Activated naive CD4-positive, alpha-beta T cell treated with anti-CD3 and anti-CD28 coated beads, Interleukin-2, amount 50 U/mL, for 72 hours (primary cell): ENCODE measurements around the gene SEMA6A. TPM values are rescaled to one million over a fixed set of nuclear protein-coding genes. Genes with fewer than 3 reads are reported as not detected.

Source experiments
- ATAC-seq, 2 donors: fragments of 150-1000 bp; cut with Tn5 transposase; 2 replicates each; pipeline ENCODE4 v1.10.0; 2021; ENCODE audit warnings: mild to moderate bottlenecking in 2 of 2, moderate library complexity in 2 of 2
- DNase-seq, 2 donors: peaks; one replicate each; pipeline ENCODE4 v3.0.0; 2021 to 2022; ENCODE audit warnings: low spot score in 2 of 2
- H3K27ac Mint-ChIP-seq, 2 donors: one replicate each; pipeline ENCODE4 v1.8.0; 2022; ENCODE audit warnings: mild to moderate bottlenecking in 2 of 2, mixed read lengths in 2 of 2
- H3K36me3 Mint-ChIP-seq, 2 donors: one replicate each; pipeline ENCODE4 v1.8.0; 2022; ENCODE audit warnings: mixed read lengths in 2 of 2
- H3K9me3 Mint-ChIP-seq, 2 donors: one replicate each; pipeline ENCODE4 v1.8.0; 2022; ENCODE audit warnings: mixed read lengths in 2 of 2
- total RNA-seq, 2 donors: library from RNA; stranded (reverse); gene quantifications; one replicate each; pipeline ENCODE4 v1.2.3, GENCODE V29; 2022

The SEMA6A gene, protein sequence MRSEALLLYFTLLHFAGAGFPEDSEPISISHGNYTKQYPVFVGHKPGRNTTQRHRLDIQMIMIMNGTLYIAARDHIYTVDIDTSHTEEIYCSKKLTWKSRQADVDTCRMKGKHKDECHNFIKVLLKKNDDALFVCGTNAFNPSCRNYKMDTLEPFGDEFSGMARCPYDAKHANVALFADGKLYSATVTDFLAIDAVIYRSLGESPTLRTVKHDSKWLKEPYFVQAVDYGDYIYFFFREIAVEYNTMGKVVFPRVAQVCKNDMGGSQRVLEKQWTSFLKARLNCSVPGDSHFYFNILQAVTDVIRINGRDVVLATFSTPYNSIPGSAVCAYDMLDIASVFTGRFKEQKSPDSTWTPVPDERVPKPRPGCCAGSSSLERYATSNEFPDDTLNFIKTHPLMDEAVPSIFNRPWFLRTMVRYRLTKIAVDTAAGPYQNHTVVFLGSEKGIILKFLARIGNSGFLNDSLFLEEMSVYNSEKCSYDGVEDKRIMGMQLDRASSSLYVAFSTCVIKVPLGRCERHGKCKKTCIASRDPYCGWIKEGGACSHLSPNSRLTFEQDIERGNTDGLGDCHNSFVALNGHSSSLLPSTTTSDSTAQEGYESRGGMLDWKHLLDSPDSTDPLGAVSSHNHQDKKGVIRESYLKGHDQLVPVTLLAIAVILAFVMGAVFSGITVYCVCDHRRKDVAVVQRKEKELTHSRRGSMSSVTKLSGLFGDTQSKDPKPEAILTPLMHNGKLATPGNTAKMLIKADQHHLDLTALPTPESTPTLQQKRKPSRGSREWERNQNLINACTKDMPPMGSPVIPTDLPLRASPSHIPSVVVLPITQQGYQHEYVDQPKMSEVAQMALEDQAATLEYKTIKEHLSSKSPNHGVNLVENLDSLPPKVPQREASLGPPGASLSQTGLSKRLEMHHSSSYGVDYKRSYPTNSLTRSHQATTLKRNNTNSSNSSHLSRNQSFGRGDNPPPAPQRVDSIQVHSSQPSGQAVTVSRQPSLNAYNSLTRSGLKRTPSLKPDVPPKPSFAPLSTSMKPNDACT
- under 1 TPM in 1 of 2 donors, not detected in 1; 0.18 TPM for total RNA-seq

DNA sequence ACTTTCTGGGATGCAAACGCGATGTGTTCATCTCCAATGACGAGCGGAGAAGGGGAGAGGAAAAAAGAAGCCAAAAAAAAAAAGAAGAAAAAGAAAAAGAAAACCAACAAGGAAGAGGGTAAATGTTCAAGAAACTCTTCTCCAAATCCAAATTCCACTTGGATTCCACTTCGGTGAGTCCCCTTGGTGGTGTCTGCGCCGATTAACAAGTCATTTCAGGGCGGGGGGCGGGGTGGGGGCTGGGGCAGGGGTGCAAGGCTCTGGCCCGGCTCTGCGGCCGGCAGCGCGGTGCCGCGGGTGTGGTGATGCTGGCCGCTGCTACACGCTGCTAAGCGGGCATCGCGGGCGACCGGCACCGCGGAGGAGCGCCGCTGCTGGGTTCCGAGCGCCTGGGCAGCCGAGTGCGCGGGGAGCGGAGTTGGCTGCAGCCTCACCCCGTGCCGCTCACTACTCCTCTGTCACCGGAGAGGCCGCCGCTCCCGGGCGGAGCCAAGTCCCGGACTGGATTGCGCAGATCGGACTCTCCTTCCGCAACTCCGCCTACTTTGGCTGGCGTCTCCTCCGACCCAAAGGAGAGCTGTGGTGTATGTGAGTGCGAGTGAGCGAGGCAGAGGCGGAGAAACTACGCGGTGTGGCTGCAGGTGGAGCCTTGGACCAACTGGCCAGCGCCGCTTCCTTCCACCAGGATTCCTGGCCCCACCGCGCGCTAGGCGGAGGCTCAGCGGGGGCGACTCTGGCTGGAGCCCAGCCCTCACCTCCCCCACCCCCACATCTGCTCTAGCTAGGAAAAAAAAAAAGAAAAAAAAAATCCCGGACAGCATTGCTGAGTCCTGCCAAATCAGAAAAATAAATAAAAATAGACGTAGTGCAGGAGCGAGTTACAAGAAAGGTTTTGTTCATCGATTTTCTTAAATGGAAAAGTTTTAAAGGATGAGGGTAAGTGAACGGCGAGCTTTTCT, at the start of gene SEMA6A:
Gene SEMA6A (minus strand): TSS at position 457 of the 959 bp plus-strand sequence. CDS start 69,879 bp downstream, outside the sequence.
- peak in 1 of 2 donors; percentile 80 for DNase-seq
- Mint-ChIP-seq H3K27ac (peak within 1 kb of the TSS in 1 of 2 donors; percentile 73), H3K36me3 (peaks cover 0 to 19% of the 10 kb centered on the region in 2 donors), H3K9me3 (no peaks in the 10 kb centered on the region)
- ATAC-seq = peak; percentile 27 to 80

DNA sequence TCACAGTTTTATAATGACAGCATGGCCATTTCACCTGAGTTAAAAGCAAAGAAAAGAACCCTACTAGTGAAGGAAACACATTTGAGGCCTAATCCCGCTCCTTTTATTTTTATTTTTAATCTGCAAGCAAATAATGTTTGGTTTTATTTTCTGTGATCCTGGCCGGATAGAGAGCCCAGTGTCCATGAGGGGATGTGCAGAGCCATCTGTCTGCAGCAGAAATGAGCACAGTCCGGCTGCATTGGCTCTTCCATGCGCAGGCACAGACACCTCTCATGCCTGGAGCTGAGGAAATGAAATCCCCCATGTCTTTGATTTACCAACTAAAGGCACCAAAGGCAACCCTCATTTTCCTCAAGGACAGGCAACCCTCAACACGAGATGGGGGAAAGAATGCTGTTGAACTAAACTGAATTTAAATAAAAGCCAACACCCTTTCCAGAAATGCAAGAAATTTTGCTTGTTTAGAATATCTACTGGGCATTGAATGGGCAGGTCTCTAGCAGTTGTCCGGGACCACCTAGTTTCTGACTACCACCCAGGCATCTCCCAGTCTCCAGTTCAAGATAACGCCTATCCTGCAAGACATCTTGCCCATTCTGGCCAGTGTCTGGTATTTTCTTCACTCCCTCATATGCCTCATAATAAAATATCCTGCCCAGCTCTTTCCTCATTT, 47.9 kb upstream of the SEMA6A start:
- DNase-seq (no peak), ATAC-seq (no peak)
- no peaks in the 10 kb centered on the region for H3K9me3 Mint-ChIP-seq
- H3K36me3 Mint-ChIP-seq = no peaks in the 10 kb centered on the region
- no peak overlapping the region for H3K27ac Mint-ChIP-seq

DNA sequence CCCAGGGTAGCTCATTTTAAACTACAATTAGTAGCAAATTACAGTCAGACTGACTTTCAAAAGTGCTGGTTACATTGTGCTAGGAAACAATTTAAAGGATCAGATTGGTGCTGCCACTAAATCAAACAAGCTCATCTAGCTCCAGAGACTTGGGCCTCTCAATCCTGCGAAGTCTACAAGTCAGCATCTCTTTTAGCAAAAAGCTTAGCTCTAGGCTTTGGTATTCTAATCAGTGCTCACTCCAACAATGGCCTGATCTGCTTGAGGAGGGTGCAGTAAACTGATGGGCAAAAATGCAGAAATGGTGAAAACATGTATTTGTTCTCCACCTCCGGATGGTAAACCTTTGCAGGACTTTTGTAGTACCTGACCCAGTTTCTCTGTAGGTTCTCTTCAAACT, 47.0 kb upstream of the SEMA6A start:
- DNase-seq = no peak
- Mint-ChIP-seq H3K27ac (no peak overlapping the region), H3K9me3 (no peaks in the 10 kb centered on the region), H3K36me3 (no peaks in the 10 kb centered on the region)
- no peak for ATAC-seq

DNA sequence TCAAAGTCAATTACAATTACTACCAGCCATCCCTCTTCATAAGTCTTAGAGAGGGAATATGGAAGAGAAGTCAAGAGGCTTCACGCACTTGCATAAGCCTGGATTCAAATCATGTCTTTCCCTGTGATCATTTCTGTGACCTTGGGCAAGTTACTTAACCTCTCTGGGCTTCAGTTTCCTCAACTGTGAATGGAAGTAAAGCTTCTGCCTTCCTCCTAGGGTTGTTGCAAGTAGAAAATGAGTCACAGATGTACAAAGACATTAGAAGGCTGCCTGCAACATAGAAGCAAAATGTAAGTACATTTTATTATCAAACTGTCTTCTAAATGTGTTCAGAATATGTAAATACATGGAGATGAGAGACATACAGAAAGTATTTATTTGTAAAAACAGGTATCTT, 42.3 kb upstream of the SEMA6A start:
- no peak for DNase-seq
- ATAC-seq = no peak

DNA sequence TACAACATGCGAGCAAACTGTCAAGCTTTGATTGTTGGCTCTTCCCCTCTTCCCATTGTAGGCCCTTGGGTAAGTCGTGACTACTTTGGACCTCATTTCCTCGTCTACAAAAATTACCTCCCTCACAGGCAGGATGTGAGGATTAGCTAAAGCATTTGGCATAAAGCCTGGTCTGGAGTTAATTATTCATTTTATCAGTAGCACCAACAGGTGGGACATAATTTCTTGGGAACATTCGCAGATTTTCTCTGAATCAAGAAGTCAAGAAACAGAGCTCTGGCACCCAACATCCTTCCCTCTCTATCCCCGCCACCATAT, 39.9 kb upstream of the SEMA6A start:
- no peaks in the 10 kb centered on the region for H3K36me3 Mint-ChIP-seq
- no peak overlapping the region for H3K27ac Mint-ChIP-seq
- DNase-seq = no peak
- ATAC-seq = no peak
- no peaks in the 10 kb centered on the region for H3K9me3 Mint-ChIP-seq

More for the DNA sequence above, 42.3 kb upstream of the SEMA6A start:
- Mint-ChIP-seq H3K36me3 (no peaks in the 10 kb centered on the region), H3K27ac (no peak overlapping the region), H3K9me3 (no peaks in the 10 kb centered on the region)

DNA sequence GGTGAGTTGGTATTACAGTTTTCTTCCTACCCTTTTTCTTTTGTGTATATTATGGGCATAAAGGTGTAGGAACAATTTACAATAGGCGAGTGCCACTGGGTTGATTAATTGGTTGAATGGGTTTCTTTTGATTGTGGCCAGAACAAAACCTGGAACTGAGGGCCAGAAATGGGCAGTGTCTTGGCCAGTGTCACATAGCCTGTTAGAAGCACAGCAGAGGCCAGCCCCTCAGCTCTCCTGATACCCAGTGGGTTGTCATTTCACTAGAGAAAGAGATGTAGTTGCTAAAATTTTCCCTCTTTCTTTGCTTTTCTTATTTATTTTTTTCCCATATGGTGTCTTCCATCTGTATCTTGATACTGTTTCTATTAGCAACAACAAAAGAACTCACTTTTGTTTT, 38.8 kb upstream of the SEMA6A start:
- ATAC-seq (no peak), DNase-seq (no peak)
- Mint-ChIP-seq H3K36me3 (no peaks in the 10 kb centered on the region), H3K27ac (no peak overlapping the region), H3K9me3 (no peaks in the 10 kb centered on the region)

DNA sequence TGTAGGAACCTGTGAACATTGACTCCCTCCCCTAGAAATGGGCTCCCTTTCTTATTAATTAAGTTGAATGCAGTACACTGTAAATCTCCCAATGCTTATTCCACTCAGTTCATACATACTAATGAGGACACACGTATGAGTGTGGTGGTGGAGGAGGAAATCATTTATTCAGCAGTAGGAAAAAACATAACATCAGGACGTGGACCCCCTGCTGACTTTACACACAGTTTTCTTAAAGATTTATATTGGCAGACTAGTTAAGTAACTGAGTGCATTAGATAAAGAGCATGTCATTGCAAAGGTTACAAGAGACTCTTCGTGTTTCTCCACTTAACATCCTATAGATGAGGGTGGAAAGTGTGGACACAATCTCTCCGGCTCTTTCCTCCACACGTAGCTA, 37.8 kb upstream of the SEMA6A start:
- no peaks in the 10 kb centered on the region for H3K9me3 Mint-ChIP-seq
- no peaks in the 10 kb centered on the region for H3K36me3 Mint-ChIP-seq
- H3K27ac Mint-ChIP-seq = no peak overlapping the region
- DNase-seq (no peak), ATAC-seq (no peak)

DNA sequence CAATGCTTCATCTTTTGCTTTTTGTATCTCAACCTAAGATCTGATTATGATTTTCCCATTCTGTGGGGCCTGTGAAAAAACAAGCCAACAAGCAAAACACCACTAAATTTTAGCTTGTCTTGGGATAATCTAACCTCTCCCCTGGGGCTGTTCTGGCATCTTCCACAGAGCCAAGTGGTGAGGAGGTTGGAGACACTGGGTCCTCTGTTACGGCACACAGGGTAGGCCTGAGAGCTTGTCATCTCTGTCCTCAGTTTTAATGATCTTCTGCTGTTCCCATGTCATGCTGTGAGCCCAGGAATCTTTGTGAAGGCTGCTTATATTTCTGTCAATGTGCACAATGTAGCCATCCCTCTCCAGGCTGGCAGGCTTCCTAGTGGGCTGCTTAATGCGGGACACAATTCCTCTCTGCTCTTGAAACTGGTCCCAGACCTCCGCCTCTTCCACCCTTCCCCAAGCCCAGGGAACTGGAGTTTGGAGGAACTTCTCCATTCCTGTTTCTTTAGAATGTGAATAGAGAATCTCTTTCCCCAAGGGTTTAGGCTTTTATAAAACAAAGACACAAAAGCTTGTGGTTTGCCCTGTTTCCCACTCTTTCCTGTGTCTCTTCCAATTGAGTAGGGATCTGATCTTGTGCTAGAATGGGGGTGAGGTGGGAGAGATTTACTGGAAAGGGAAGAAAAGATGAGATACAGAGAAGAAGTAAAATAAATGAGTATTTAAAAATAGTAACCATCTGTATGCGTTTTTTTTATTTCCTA, 30.9 kb upstream of the SEMA6A start:
- ATAC-seq (no peak), DNase-seq (no peak)
- Mint-ChIP-seq H3K27ac (no peak overlapping the region), H3K36me3 (no peaks in the 10 kb centered on the region), H3K9me3 (no peaks in the 10 kb centered on the region)

DNA sequence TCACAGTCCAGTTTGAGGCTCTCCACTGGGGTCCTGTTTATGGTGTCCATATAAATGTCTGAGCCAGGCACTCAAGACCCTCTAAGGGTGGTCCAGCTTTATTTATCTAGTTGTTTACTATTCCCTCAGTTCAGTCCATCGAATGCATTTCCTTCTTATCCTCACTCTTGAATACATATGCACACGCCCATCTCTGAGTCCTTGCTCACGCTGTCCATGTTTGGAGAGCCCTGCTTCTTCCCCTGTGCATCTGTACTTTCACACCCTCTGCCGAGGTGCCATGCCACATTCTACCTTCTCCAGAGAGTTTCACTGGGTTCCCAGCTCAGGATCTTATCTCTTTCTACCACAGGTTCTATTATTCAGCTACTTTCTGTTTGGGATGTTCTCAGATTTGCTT, 30.2 kb upstream of the SEMA6A start:
- ATAC-seq (no peak), DNase-seq (no peak)
- Mint-ChIP-seq H3K9me3 (no peaks in the 10 kb centered on the region), H3K36me3 (no peaks in the 10 kb centered on the region), H3K27ac (no peak overlapping the region)

DNA sequence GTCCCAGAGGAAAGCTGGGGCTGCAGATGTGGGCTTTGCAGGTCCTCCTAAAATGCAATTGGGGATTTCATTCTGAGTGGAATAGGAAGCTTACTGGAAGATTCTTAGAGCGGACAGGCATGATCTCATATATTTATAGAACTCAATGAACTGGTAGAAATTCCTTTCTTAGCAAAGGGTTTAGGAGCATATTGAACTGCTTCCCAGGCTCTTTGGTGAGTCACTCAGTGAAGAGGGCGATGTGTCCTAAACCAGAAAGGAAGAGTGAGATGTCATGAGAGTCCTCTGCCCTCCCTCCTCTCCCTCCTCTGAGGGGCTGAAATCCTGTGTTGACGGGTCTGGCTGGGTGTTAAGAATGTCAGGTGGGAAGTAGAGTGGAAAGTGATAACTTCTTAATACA, 26.3 kb upstream of the SEMA6A start:
- Mint-ChIP-seq H3K9me3 (no peaks in the 10 kb centered on the region), H3K27ac (no peak overlapping the region), H3K36me3 (no peaks in the 10 kb centered on the region)
- ATAC-seq (no peak), DNase-seq (no peak)

DNA sequence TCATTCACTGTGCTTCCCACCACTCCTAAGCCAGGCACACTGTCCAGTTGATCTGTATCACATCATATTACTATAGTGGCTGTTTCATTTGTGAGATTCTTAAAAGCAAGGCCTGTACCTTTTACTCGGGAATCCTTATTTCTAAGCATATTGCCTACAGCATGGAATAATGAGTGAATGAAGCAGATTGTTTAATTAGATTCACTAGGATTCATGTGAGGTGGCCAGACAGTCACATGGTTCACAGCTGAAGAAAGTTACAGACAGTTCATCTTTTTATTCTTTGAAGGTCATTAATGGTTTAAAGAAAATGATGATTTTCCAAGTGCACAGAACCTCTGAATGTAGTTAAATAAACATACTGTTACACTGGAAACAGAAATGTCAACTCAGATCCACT, 24.3 kb upstream of the SEMA6A start:
- H3K36me3 Mint-ChIP-seq = no peaks in the 10 kb centered on the region
- H3K9me3 Mint-ChIP-seq = no peaks in the 10 kb centered on the region
- ATAC-seq = no peak
- no peak for DNase-seq
- no peak overlapping the region for H3K27ac Mint-ChIP-seq

DNA sequence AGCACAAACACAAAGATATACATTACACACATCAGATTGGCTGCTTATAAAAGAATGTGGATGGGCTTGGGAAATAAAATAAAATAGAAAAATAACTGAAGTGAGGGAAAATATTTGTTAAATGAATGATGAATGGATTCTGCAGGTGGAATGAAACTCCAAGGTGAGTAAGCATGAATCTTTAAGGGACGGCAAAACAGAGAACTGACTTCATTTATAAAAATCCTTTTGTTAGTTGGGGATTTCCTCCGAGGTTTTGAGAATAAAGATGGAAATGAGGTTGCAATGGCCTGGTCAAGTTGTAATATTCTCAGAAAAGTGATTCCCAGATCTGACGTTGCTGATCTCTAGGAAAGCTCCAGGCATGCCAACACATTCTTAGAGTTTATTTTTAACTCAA, 20.9 kb upstream of the SEMA6A start:
- Mint-ChIP-seq H3K36me3 (peaks cover 0 to 5% of the 10 kb centered on the region in 2 donors), H3K27ac (no peak overlapping the region), H3K9me3 (peaks cover 0 to 7% of the 10 kb centered on the region in 2 donors)
- ATAC-seq = no peak
- DNase-seq = no peak

DNA sequence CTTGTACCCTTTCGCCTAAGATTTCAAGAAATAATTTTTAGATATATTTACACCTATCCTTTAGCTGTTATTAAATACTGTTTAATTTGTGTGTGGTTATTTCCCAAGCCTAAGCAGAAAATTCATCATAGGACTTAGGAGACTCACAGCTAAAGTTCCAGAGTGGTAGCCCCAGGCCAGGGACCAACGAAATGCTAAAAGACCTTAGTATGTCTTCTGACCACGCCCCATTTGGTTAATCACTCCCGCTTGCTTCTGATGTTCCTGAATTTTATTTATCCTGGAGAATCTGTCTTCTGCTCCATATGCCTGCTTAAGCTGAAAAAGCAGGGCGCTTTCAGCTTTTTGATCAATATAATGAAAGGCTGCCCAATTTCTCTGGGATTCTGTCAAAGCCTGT, 18.7 kb upstream of the SEMA6A start:
- peaks cover 0 to 7% of the 10 kb centered on the region in 2 donors for H3K9me3 Mint-ChIP-seq
- DNase-seq (no peak), ATAC-seq (no peak)
- peaks cover 0 to 5% of the 10 kb centered on the region in 2 donors for H3K36me3 Mint-ChIP-seq
- no peak overlapping the region for H3K27ac Mint-ChIP-seq

DNA sequence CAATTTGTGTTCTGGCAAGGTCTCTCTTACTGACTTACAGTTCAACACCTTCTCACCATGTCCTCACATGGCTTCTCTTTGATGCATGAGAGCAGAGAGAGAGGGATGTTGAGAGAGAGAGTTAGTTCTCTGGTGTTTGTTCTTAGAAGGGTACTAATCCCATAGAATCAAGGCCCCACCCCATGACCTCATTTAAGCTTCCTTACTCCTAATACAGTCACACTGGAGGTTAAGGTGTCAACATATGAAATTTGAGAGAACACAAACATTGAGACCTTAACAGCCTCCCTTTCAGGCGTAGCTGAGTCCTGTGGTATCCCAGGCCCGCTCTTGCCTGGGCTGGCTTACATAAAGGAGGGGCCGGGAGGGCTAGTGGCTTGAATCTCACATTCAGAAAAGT, 10.6 kb upstream of the SEMA6A start:
- Mint-ChIP-seq H3K36me3 (no peaks in the 10 kb centered on the region), H3K9me3 (peaks cover 0 to 6% of the 10 kb centered on the region in 2 donors), H3K27ac (no peak overlapping the region)
- DNase-seq (no peak), ATAC-seq (no peak)

DNA sequence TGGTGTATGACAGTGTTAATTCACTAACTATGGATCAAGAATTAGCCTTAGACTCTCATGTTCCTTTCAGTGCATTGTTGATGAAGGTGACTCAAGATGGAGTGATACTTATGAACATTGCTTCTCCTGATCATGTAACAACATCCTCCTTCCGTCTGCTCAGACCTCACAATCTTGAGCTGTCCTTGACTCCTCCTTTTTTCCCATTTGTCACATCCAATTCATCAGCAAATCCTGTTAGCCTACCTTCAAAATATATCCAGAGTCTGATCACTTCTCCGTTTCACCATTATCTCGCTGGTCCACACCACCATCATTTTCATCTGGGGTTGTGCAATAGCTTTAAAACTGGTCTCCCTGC, 9.2 kb upstream of the SEMA6A start:
- H3K9me3 Mint-ChIP-seq = peaks cover 0 to 6% of the 10 kb centered on the region in 2 donors
- DNase-seq = no peak
- H3K36me3 Mint-ChIP-seq = peaks cover 0 to 4% of the 10 kb centered on the region in 2 donors
- no peak for ATAC-seq
- no peak overlapping the region for H3K27ac Mint-ChIP-seq
